Neural cell (in vitro differentiated cells): ENCODE data around the gene JADE2.

Experiments used
- REST ChIP-seq: IDR thresholded peaks from 2 replicates; pipeline ENCODE4 v1.6.1; 2012; ENCODE audit warnings: borderline replicate concordance
- SMC3 ChIP-seq: fragments of 450-650 bp; conservative IDR thresholded peaks from 2 replicates; pipeline ENCODE4 v1.6.1; 2014; ENCODE audit warnings: antibody characterized with exemption, mild to moderate bottlenecking, moderate library complexity; ENCODE audit not compliant: poor library complexity
- TF ChIP-seq, protein P1 (sequence below): fragments of 450-650 bp; IDR thresholded peaks from 2 replicates; pipeline ENCODE4 v1.5.1; 2014; ENCODE audit warnings: antibody characterized with exemption, mild to moderate bottlenecking, moderate library complexity; ENCODE audit not compliant: poor library complexity, severe bottlenecking

- TF ChIP-seq, protein P1, sequence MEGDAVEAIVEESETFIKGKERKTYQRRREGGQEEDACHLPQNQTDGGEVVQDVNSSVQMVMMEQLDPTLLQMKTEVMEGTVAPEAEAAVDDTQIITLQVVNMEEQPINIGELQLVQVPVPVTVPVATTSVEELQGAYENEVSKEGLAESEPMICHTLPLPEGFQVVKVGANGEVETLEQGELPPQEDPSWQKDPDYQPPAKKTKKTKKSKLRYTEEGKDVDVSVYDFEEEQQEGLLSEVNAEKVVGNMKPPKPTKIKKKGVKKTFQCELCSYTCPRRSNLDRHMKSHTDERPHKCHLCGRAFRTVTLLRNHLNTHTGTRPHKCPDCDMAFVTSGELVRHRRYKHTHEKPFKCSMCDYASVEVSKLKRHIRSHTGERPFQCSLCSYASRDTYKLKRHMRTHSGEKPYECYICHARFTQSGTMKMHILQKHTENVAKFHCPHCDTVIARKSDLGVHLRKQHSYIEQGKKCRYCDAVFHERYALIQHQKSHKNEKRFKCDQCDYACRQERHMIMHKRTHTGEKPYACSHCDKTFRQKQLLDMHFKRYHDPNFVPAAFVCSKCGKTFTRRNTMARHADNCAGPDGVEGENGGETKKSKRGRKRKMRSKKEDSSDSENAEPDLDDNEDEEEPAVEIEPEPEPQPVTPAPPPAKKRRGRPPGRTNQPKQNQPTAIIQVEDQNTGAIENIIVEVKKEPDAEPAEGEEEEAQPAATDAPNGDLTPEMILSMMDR, result no peak
- TF ChIP-seq REST, result no peak
- no peak for TF ChIP-seq SMC3
These were observed 83.1 kb downstream of the JADE2 start for GRCh38 chr5:134608555-134608954.
